Stromal cell of bone marrow (primary cell): ENCODE measurements around the gene TGM2.

Experiments used
- DNase-seq: peaks from one replicate; pipeline ENCODE4 v3.0.0-alpha.2; 2012; ENCODE audit warnings: low read depth

Gene TGM2

DNA sequence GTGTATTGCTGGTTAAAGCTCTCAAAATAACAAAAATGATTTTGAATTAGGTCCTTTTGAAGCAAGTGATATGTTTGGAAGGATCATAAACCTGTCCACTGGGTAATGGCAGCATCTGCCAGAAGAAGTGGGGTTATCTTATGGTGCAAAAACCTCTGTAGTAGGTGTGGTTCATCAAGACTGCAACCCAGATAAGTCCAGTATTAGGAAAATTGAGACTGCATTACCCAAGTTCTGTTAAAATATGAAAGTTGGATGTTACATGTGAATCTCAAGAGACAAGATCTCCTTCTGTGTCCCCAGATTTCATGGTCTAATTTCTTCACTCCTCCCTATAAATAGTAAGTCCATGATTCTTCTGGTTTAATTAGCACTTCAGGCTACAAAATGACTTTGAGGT is 72.2 kb downstream of the TGM2 start:
- no peak for DNase-seq

DNA sequence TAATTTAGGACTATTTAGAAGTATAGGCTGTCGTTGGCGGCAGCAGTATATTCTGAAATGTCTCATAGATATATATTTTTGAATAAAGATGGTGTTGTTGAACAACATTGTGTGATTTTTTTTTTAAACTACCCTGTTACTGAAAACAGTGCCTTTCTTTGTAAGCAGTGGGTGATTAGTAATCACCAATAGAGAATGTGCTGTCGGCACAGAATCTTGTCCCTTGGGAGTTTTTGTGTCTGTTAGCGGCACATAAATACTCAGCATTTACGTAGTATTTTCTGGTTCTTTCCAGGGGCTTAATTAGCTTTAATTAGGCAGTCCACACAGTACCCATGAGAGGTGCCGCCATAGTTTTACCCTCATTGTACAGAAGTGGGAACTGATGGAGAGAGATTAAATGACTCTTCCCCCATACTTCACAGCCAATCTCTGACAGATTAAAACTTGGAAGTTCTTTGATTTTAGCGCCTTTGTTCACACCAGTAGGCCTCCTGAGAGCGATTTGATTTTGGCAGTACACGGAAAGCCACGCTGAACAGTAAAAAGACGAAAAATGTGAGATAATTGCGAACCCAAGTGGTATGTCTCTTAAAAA is 72.7 kb downstream of the TGM2 start:
- no peak for DNase-seq

- no peak for DNase-seq
These were observed 73.4 kb downstream of the TGM2 start for GRCh38 chr20:38091441-38092216.

DNA sequence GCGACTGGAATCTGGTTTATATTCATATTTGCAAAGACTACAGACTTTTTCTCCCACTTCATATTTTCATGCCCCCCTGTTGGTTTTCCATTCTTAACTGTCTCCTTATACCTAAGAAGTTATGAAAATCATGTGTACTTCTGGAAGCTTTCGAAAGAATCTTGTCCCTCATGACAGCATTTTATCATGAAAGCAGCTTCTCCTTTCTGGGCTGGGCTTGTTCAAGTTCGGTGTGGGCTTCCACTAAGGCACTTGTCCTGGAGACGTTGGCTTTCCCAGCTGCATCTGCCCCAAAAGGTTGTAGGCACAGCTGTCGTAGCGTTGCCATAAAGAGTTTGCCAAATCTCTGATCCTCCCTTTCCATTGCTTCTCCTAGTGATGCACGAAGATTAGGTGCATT is 75.0 kb downstream of the TGM2 start:
- DNase-seq: no peak

- DNase-seq: no peak
These were observed 75.6 kb downstream of the TGM2 start for GRCh38 chr20:38089500-38089899.

DNA sequence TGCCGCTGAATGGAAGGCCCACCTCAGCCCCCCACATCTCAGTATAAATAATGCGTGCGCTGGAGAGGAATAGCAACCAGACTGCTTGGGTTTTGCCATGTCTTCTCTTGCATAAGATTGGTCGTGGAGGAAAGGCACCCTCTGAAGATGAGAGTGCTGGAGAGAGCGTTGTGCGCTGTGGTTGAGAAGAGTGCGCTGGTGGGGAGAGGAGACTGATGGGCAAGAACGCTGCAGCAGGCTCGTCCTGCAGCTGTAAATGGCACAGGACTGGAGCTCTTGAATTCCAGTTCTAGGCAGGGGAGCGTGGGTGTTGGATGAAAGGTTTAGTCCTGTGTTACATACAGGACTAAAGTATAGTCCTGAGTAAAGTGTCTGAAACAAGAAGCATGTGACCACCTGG is 80.0 kb downstream of the TGM2 start:
- DNase-seq: no peak

- no peak for DNase-seq
These were observed 80.6 kb downstream of the TGM2 start for GRCh38 chr20:38084425-38084951.

DNA sequence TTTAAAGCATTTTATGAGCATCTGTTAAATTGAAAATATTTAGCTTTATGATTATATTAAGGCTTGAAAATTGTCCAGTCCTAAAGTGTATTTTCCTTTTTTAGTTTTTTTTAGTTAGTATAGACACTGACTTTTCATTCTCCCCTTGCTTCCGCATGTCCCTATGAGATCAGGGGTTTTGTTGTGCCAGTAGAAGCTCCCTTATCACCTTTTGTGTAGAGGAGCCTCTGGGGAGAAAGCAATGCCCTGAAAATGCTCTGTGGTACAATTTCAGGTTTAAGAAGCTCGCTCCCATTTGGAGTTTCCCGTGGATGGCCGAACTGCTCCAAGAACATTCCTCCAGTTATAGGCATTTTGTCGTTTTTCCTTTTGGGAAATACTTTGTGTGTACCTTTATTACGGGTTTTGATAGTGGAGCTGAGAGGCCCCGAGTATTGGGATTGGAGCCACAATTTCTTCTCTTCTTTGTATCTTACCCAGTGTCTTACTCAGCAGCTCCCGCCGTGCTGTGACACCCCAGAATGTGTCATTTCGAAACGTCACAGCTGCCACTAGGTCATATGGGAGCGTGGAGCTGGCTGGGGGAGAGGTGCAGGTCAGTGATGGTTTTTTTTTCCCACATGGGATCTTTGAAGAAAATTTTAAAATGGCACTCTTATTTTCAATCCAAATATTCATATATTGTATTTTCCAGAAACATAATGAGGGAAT is 81.6 kb downstream of the TGM2 start:
- DNase-seq: no peak

GRCh38 chr20:38082894-38083293 is 82.2 kb downstream of the TGM2 start:
- DNase-seq: no peak

- DNase-seq: no peak
These were observed 83.5 kb downstream of the TGM2 start for GRCh38 chr20:38081575-38081974.

DNA sequence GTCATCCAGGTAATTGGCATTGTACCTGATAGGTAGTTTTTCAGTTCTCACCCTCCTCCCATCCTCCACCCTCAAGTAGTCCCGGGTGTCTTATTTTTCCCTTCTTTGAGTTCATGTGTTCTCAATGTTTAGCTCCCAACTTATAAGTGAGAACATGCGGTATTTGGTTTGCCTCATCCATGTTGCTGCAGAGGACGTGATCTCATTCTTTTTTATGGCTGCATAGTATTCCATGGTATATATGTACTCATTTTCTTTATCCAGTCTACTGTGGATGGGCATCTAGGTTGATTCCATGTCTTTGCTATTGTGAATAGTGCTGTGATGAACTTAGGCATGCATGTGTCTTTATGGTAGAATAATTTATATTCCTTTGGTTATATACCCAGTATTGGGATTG is 85.7 kb downstream of the TGM2 start:
- no peak for DNase-seq

GRCh38 chr20:38078084-38078483 is 87.0 kb downstream of the TGM2 start:
- no peak for DNase-seq
